ENCODE measurements around the gene RPLP1. TPM values are rescaled to one million over a fixed set of nuclear protein-coding genes. Genes with fewer than 3 reads are reported as not detected.

RPLP1 gene
- total RNA-seq, 1 donor from 2014 or later = 1,580 TPM

DNA sequence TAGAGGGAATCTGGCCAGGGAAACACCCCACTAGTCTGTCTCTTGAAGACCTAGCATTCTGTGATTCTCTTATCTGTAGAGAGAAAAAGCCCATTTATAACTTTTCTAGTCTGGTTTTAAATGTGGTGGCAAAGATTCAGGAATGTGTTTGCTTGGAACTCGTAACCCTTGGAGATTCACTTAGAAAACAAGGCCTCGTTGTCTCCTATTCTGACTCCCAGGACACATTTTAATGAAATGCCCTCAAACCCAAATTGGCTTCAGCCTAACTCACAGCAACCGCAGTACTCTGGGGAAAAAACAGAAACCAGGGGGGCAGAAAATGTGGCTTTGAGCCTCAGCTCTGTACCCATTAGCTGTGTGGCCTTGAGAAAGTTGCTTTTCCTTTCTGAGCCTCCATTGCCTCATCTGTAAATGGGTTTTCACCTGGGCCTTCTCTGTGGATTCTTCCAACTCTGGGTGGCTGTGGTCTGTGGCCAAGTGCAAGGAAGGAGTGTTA is 36.5 kb downstream of the RPLP1 start:
- Mint-ChIP-seq H3K36me3 (ENCODE audit: unreplicated experiment) (no peaks in the 10 kb centered on the region), H3K4me1 (ENCODE audit: unreplicated experiment) (no peaks in the 10 kb centered on the region), H3K9me3 (ENCODE audit: unreplicated experiment) (peaks cover 11% of the 10 kb centered on the region), H3K4me3 (ENCODE audit: unreplicated experiment) (no peak overlapping the region), H3K27me3 (ENCODE audit: unreplicated experiment) (peaks cover 45% of the 10 kb centered on the region), H3K27ac (ENCODE audit: unreplicated experiment) (no peak overlapping the region)
- TF ChIP-seq CTCF (IDR thresholded peaks at IDR 0.05) = no peak
- DNase-seq (ENCODE audit: extremely low spot score, unreplicated experiment) = no peak

DNA sequence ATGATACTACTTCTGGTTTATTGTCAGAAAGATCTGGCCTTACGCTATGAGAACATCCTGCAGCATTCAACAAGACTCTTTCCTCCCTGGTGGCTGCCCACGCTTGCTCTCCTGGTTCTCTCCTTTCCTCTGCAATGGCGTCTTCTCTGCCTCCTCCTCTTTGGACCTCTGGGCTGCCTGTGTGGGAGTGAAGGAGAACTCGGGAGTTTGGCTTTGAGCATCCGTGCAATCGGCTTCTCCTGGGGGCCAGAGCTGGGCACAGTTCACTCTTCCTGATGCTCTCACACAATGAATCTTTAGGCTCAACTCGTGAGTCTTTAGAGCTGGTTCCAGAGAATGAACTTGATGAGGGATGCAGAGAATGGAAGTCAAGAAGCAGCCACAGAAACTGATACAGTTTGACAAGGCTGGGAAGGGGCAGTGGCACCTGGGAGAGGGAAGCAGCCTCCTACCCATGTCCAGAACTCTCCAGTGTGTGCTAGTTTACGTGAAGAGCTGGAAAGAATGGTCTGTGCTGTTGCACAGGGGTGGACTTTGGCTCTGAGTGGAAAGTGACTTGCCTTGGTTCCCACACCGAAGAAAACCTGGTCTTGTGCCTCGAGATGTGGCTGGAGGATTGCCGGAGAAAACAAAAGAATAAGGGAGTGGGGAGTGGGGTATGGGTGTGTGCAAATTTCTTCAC is 37.9 kb downstream of the RPLP1 start:
- no peaks in the 10 kb centered on the region for H3K4me1 Mint-ChIP-seq (ENCODE audit: unreplicated experiment)
- H3K4me3 Mint-ChIP-seq (ENCODE audit: unreplicated experiment) = no peak overlapping the region
- no peak overlapping the region for H3K27ac Mint-ChIP-seq (ENCODE audit: unreplicated experiment)
- H3K36me3 Mint-ChIP-seq (ENCODE audit: unreplicated experiment) = no peaks in the 10 kb centered on the region
- H3K9me3 Mint-ChIP-seq (ENCODE audit: unreplicated experiment) = peaks cover 10% of the 10 kb centered on the region
- H3K27me3 Mint-ChIP-seq (ENCODE audit: unreplicated experiment) = peaks cover 50% of the 10 kb centered on the region
- no peak for DNase-seq (ENCODE audit: extremely low spot score, unreplicated experiment)
- no peak for TF ChIP-seq CTCF (IDR thresholded peaks at IDR 0.05)

- no peak for DNase-seq (ENCODE audit: extremely low spot score, unreplicated experiment)
- H3K27me3 Mint-ChIP-seq (ENCODE audit: unreplicated experiment) = peaks cover 54% of the 10 kb centered on the region
- no peak overlapping the region for H3K4me3 Mint-ChIP-seq (ENCODE audit: unreplicated experiment)
- no peaks in the 10 kb centered on the region for H3K4me1 Mint-ChIP-seq (ENCODE audit: unreplicated experiment)
- H3K27ac Mint-ChIP-seq (ENCODE audit: unreplicated experiment) = no peak overlapping the region
- peaks cover 4% of the 10 kb centered on the region for H3K9me3 Mint-ChIP-seq (ENCODE audit: unreplicated experiment)
- H3K36me3 Mint-ChIP-seq (ENCODE audit: unreplicated experiment) = no peaks in the 10 kb centered on the region
- TF ChIP-seq CTCF (IDR thresholded peaks at IDR 0.05) = no peak
Measured at GRCh38 chr15:69491038-69491505, 38.5 kb downstream of the RPLP1 start.

GRCh38 chr15:69493406-69493805 is 40.8 kb downstream of the RPLP1 start:
- Mint-ChIP-seq H3K4me1 (ENCODE audit: unreplicated experiment) (no peaks in the 10 kb centered on the region), H3K4me3 (ENCODE audit: unreplicated experiment) (no peak overlapping the region), H3K36me3 (ENCODE audit: unreplicated experiment) (no peaks in the 10 kb centered on the region), H3K27ac (ENCODE audit: unreplicated experiment) (no peak overlapping the region), H3K9me3 (ENCODE audit: unreplicated experiment) (no peaks in the 10 kb centered on the region), H3K27me3 (ENCODE audit: unreplicated experiment) (peaks cover 62% of the 10 kb centered on the region)
- TF ChIP-seq CTCF (IDR thresholded peaks at IDR 0.05) = no peak
- DNase-seq (ENCODE audit: extremely low spot score, unreplicated experiment) = no peak

GRCh38 chr15:69496001-69496400 is 43.4 kb downstream of the RPLP1 start:
- Mint-ChIP-seq H3K36me3 (ENCODE audit: unreplicated experiment) (no peaks in the 10 kb centered on the region), H3K4me1 (ENCODE audit: unreplicated experiment) (no peaks in the 10 kb centered on the region), H3K4me3 (ENCODE audit: unreplicated experiment) (no peak overlapping the region), H3K9me3 (ENCODE audit: unreplicated experiment) (no peaks in the 10 kb centered on the region), H3K27ac (ENCODE audit: unreplicated experiment) (no peak overlapping the region), H3K27me3 (ENCODE audit: unreplicated experiment) (peaks cover 67% of the 10 kb centered on the region)
- no peak for TF ChIP-seq CTCF (IDR thresholded peaks at IDR 0.05)
- no peak for DNase-seq (ENCODE audit: extremely low spot score, unreplicated experiment)
